GM18520 (cell line): ENCODE data around the gene ELOB.

Source experiments
- ATAC-seq: cut with Tn5 transposase; IDR thresholded peaks from one replicate; pipeline ENCODE4 v1.9.1; 2021; ENCODE audit not compliant: unreplicated experiment

The ELOB gene

DNA sequence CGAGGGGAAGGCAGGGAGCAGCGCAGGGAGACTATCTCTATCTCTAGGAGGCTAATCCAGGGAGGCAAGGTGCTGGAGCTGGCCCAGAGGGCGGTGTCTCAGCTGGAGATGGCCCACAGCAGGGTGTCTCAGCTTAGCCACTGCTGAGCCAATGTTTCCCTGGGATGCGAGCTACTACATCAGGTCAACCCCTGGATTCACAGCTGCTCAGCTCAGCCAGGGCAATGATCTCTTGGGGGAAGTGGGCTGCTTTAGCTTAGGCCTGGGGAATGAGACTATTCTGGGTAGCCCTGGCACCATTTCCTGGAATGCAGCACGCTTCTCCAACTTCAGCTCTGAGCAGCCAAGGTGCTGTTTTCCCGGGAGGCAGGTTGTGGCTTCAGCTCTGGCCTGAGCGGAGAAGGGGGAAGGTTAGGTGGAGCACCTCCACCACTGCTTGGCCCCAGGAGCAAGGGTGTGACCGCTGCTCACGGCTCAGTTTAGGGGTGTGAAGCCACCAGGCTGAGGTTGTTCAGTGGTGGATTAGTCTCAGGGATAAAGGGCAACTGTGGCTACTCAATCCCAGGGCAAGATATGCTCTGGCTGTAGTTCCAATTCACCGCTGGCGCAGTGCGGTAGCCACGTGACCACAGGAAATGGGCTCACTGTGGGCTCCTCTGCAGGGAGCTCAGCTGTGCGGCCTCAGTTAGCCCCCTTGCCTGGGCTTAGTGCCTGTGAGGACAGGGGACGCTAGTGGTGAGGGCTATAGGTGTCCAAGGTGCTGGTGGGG lies 34.8 kb upstream of the ELOB start:
- no peak for ATAC-seq

DNA sequence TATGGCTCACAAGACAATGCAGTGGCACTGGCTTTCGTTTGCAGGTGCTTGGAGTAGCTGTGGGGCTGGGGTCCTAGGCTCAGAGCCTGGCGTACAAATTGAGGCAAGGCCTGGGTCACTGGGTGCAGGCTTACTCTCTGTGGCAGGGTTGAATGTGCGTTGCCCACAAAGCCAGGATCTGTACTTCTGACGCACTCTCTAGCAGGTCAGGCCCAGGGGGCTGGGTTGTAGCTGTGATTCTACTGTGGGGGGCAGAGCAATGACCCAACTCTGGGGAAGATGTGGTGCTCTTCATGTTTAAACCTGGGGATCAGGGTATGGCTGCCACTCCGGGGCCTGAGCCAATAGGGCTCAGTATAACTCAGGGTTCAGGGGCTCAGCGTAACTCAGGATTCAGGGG lies 33.6 kb upstream of the ELOB start:
- ATAC-seq: no peak

DNA sequence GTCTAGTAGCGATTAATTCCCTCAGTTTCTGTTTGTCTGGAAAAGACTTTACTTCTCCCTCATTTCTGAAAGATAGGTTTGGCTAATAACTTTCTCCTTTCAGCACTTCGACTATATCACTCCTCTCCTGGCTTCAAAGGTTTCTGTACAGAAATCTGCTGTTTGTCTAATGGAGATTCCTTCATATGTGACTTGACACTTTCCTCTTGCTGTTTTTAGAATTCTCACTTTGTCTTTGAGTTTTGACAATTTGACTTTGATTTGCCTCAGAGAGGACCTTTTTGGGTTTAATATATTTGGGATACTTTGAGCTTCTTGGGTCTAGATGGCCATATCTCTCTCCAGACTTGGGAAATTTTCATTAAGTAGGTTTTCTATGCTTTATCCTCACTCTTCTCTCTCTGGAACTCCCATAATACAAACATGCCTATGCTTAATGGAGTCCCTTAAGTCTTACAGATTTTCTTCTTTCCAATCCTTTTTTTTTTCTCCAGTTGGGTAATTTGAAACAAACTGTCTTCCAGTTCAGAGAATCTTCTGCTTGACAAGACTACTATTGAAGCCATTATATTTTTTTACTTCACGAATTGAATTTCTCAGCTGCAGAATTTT lies 32.2 kb upstream of the ELOB start:
- no peak for ATAC-seq

DNA sequence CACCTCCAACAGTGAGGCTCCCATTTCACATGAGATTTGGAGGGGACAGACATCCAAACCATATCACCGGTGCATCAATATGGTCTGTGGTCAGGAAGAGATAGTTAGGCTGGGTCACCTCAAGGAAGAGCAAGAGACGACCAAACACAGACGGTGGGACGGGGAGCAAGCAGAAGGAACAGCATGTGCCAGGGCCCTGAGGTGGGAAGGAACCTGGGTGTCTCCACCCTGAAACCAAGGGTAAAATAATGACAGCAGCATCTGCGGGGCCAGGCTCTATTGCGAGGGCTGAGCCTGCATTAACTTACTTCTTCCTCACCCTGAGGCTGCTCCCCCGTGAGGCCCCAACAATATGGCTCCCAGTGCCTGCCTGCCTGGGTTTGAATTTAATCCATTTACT lies 31.1 kb upstream of the ELOB start:
- no peak for ATAC-seq

DNA sequence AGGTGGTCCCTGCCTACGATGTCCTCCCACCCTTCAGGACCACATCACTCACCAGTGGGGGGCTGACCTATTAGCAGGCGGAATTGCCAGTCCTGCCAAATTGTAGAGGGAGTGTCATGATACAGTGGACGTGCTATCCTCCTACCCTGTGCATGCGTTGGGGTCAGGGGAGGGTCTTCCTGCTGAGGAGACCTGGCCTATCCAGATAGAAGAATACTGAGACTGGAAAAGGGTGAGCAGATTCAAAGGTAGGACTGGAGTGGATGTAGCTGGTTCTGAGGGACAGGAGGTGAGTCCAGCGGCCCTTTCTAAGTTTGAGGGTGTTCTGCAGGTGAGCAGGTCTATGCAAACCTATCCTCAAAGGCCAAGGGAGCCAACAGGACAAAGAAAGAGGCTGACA lies 29.2 kb upstream of the ELOB start:
- ATAC-seq: no peak

DNA sequence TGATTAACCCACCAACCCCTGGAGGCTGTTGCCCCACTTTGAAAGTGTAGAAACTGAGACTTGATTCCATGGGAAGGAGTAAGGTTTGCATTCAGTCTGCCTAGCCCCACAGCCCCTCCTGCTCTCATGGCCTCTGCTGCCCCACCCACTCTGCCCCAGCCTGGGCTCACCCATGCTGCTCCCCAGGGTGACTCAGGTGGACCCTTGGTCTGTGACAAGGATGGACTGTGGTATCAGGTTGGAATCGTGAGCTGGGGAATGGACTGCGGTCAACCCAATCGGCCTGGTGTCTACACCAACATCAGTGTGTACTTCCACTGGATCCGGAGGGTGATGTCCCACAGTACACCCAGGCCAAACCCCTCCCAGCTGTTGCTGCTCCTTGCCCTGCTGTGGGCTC lies 27.6 kb upstream of the ELOB start:
- no peak for ATAC-seq

DNA sequence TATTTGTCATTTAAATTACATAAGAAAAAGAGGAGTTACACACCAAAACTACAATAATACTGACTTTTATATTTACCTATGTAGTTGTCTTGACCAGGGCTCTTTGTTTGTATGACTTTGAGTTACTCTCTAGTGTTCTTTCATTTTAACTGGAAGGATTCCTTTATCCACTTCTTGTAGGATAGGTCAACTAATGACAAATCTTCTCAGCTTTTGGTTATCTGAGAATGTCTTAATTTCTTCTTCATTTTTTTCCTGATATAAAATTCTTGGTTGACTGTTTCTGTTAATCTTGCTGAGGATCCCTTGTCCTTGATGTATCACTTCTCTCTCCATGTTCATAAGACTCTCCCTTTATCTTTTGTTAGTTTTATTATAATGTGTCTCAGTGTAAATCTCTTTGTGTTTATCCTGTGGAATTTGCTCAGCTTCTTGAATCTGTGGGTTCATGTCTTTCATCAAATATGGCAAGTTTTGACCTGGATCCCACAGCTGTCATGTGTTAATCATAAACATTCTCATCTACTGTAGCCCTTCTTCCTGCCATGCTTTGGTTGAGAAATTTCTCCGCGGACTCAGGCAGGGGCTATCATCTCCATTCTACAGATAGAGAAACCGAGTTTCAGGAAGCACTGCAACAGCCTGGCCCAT lies 26.6 kb upstream of the ELOB start:
- no peak for ATAC-seq

DNA sequence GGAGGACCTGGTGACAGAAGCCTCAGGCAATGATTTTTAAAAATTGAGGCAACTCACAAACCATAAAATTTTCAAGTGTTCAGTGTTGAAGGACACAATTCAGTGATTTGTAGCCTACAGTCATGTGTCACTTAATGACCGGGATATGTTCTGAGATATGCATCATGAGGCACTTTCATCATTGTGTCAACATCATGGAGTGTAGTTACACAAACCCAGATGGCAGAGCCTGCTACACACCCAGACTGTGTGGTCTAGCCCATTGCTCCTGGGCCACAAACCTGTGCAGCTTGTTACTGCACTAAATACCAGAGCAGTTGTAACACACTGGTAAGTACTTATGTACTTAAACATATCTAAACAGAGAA lies 22.8 kb upstream of the ELOB start:
- no peak for ATAC-seq

DNA sequence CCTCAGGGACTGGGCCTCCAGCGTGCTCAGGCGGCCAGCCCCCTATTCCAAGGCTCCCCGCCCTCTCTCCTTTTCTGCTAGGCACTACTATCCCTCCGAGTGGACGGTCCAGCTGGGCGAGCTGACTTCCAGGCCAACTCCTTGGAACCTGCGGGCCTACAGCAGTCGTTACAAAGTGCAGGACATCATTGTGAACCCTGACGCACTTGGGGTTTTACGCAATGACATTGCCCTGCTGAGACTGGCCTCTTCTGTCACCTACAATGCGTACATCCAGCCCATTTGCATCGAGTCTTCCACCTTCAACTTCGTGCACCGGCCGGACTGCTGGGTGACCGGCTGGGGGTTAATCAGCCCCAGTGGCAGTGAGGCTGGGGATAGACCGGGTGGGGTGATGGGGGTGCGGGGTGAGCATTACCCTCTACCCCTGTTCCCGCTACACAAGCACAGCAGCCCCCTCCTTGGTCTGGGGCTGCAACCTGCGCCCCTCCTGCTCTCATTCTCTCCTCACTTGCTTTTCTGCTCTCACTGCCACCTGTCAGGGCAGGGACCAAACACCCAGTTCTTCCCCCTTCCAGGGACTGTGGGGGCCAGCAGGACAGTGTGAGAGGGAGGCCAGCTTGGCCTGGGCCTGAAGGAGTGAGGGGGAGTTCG lies 22.3 kb upstream of the ELOB start:
- no peak for ATAC-seq

DNA sequence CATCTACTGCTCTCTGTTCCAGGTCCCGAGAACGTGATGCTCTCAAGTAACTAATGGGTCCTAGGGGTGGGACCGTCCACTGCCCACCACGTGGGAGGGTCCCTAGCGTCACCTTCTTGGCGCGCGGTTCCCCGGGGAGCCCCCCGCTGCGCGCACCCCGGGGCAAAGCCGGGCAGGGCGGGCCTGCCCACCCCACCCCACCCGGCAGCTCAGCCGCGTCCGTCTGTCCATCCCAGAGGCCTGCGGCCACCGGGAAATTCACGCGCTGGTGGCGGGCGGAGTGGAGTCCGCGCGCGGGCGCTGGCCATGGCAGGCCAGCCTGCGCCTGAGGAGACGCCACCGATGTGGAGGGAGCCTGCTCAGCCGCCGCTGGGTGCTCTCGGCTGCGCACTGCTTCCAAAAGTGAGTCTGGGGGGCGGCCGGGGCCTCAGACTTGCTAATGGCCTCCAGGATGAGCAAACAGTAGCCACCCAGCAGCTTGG lies 21.7 kb upstream of the ELOB start:
- ATAC-seq: no peak

DNA sequence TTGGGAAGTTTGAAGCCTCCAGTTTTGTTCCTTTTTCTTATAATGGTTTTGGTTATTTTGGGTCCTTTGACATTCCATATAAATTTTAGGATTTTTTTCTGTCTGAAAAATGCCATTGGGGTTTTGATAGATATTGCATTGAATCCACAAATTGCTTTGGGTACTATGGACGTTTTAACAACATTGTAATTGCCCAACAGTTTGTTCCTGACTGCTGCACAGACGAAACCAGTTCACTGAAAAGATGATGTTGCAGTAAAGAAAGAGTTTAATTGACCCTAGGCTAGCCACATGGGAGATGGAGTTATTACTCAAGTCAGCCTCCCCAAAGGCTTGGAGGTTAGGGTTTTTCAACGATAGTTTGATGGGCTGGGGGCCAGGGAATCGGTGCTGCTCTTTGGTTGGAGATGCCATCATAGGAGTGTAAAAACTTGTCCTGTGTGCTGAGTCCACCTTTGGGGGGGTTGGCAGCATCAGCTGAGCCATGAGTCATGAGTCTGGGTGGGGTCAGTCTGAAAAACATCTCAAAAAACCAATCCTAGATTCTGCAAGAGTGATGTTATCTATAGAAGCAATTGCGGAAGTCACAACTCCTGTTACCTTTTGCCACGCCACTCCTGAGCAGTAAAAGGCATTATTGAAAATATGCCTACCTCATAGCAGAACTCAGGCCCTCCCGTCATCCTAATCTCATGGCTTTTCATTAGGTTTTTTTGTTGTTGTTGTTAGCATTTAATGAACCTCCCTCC lies 18.5 kb upstream of the ELOB start:
- no peak for ATAC-seq

DNA sequence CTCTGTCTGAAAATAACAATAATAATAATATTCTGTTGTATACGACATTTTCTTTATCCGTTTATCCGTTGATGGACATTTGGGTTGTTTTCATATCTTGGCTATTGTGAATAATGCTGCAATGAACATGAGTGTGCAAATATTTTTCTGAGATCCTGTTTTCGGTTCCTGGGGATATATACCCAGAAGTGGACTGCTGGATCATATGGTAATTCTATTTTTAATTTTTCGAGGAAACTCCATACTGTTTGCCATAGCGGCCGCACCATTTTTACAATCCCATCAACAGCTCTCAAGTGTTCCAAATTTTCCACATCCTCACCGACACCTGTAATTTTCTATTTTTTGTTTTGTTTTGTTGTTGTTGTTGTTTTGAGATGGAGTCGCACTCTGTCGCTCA lies 15.9 kb upstream of the ELOB start:
- ATAC-seq: no peak

DNA sequence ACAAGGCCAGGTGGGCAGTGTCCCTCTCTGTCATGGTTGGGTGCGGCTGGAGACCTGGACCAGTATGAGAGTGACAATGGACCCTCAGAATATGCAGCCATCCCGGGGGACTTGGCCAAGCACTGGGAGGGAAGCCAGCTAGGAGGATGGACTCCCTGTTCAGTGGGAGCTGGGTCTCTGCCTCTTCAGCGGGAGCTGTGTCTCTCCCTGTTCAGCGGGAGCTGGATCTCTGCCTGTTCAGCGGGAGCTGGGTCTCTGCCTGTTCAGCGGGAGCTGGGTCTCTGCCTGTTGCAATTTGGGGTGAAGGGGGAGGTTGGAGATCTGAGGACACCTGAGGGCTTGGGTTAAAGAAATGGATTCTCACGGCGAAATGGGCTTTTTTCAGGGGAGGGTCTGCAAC lies 14.1 kb upstream of the ELOB start:
- ATAC-seq: no peak

DNA sequence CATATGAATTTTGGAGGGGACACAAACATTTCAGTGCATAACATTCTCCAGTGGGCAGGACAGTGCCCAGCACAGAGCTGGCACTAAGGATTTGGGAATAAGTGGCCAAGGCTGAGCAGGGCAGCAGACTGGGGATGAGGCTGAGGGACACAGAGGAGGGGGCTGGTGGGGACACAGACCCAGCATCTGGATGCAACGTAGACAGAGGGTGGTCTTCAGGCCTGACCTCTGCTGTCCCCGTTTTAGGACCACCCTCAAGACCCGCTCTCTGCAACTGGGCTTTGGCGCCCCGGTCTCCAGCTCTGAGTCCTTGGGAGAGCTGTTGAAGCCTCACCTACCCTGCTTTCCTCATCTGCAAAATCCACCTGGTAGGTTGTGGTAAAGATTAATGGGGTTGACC lies 13.6 kb upstream of the ELOB start:
- no peak for ATAC-seq

DNA sequence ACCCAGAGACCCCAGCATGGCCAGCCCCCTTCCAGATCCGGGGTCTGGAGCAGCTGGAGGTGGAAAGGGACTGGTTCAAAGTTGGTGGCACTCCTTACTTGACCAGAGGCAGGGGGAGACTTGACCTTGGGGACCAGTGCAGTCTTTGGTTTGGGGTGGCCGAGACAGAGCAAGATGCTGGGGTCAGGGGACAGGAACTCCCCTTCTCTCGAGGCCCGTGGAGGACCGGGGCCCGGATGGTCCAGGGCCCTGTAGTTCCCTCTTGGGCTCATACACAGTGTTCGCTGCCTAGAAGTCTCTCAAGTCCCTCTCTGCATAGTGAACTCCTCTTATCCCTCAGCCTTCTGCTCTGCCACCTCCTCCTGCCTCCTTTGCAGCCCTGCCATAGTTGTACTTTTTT lies 10.9 kb upstream of the ELOB start:
- ATAC-seq: no peak

DNA sequence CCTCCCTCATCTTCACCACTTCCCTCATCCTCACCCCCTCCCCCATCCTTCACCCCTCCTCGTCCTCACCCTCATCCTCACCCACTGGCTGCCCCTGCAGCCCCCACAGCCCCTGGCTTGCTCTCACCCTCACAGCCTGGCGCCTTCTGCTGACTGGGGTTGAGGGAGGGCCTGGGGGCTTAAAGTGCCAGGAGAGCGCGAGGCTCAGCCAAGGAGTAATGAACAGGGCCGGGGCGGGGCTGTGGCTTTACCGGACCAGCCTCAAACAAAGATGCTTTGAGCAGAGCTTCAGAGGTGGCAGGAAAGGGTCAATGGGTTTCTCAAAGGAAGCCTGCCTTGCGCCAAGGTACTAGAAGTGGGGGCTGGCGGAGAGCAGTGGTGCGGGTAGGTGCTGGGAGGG lies 10.3 kb upstream of the ELOB start, which contains the start of gene PRSS33:
Gene PRSS33, minus strand, starts transcription at position 155 of the 400 bp plus-strand sequence. CDS start 1,013 bp downstream, outside the sequence.
- ATAC-seq: no peak

DNA sequence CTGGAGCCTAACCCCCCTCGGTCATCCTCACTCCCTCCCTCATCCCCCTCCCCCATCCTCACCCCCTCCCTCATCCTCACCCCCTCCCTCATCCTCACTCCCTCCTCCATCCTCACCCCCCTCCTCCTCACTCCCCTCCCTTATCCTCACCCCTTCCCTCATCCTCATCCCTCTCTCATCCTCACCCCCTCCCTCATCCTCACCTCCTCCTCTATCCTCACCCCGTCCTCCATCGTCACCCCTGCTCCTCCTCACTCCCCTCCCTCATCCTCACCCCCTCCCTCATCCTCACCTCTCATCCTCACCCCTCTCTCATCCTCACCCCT lies 9.7 kb upstream of the ELOB start:
- no peak for ATAC-seq

DNA sequence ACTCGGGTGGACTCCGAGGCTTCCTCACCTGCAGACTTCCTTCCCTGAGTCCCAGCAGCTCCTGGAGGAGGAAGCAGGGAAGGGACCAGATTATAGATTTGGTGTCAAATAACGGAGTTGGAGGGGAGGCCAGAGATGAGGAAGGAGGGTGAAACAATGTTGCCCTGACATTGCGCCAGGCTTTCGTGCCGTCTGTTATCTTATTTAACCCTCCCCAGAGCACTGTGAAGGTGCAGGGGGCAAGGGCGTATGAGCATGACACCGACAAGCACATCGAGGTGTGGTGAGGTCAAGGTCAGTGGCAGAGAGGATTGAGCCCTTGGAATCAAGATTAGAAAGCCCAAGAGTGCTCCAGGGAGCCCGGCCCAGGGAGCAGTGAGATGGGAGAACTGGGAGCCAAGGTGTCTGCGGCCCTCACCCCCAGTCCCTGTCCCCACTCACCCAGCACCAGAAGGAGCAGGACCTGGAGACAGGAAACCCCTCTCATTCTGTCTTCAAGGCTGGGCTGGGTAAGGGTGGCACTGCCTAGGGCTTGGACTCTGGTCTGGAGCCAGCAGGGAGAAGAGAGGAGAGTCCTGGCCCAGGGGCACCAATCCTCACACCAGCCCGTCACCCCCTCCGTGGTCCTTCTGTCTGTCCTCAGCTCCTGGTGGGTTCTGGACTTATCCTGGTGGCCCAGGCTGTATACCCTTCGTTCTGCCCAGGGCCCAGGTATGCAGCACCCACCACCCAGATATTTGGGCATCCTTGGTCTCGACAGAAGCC lies 9.2 kb upstream of the ELOB start:
- no peak for ATAC-seq

DNA sequence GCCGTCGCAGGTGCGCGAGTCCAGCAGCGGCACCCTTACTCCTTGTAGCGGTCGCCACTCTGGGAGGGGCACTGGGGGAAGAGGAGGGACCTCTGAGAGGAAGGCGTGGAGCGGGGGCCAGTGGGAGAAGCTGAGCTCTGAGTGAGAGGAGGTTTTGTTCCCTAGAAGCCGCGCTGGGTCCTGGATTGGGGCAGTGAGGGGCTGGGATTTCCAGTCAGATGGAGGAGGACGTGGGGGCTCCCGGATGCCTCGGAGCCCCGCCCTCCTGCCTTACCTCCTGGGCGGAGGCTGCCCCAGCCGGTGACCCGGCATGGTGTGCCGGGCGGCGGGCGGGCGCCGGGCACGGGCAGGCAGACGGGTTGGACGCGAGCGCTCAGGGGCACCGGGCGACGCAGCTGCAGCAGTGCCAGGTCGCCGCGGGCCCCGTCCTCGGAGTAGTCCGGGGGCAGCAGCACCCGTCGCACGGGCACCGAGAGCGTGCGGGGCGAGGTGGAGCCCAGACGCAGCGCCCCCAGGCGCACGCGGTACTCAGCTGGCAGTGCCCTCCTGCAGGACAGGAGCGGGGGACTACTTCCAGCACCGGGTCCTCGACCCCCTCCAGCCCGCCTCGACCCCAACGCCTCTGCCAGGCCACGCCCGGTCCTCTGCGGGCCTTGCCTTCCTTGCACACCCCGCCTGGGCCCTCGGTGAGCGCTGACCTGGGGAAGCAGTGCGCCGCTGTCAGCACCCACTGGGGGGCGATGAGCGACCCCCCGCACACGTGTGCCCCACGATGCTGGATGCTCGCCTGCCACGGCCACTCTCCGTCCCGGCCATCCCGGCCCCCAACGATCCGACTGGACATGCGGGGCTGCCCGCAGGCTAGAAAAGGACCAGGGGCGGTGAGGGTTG lies 8.3 kb upstream of the ELOB start:
- no peak for ATAC-seq
